Neutrophil (primary cell): ENCODE data around the gene EFCAB5.
A peak's percentile ranks its signal among the peaks of the same experiment; 100 is the strongest.
"Not testable (repeated sequence)": the region's sequence is repeated elsewhere in the genome, so short reads cannot be mapped to it uniquely, and the experiment has no call there.

Experiments used
- H3K27ac ChIP-seq: fragments of 200-600 bp; sonication (generic); 2 replicates; pipeline ENCODE4 v1.5.1; 2016; ENCODE audit warnings: mild to moderate bottlenecking, moderate library complexity
- H3K27me3 ChIP-seq: fragments of 200-600 bp; sonication (generic); 2 replicates; pipeline ENCODE4 v1.6.0; 2016; ENCODE audit warnings: mild to moderate bottlenecking
- H3K36me3 ChIP-seq: fragments of 200-600 bp; sonication (generic); 2 replicates; pipeline ENCODE4 v1.5.1; 2017
- H3K4me1 ChIP-seq, 2 experiments: fragments of 200-600 bp in 1 of 2; sonication (generic) in 1 of 2; 1 replicate in 1 of 2; 2 replicates in 1 of 2; pipeline versions ENCODE4 v1.5.1 to v1.6.1; 2013 to 2016; ENCODE audit warnings: low read depth in 1 of 2, low read length in 1 of 2, mild to moderate bottlenecking in 1 of 2, moderate library complexity in 1 of 2; ENCODE audit not compliant: control insufficient read depth in 1 of 2, insufficient read depth in 1 of 2
- H3K4me3 ChIP-seq, 2 experiments: fragments of 200-600 bp in 1 of 2; sonication (generic) in 1 of 2; 1 replicate in 1 of 2; 2 replicates in 1 of 2; pipeline ENCODE4 v1.5.1; 2013 to 2016; ENCODE audit warnings: low read depth in 1 of 2, low read length in 1 of 2, mild to moderate bottlenecking in 1 of 2, moderate library complexity in 1 of 2
- H3K9me3 ChIP-seq: fragments of 200-600 bp; sonication (generic); 2 replicates; pipeline ENCODE4 v1.5.1; 2016
- TF ChIP-seq, protein P1 (sequence below): fragments of 200-600 bp; sonication (generic); IDR thresholded peaks from 2 replicates; pipeline ENCODE4 v1.5.1; 2016; ENCODE audit warnings: antibody characterized with exemption

Gene EFCAB5

DNA sequence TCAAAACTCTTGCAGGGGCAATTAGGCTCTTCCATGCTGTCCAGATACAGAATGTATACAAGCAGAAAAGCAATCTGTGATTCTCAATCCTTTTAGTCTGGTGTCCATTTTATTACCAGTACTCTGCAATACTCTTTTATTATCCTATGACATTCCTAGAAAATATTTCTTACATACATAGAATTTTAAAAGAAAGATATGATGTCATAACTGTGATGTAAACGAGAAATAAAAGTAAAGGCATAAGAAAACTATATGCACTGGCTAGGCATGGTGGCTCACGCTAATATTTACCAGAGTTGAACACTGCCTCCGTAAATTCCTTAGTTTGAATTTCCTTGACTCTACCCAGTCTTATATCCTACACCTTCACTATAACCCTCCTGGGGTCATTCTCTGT lies 55.0 kb downstream of the EFCAB5 start:
- Histone ChIP-seq H3K9me3 (no peaks in the 10 kb centered on the region), H3K27me3 (no peaks in the 10 kb centered on the region), H3K4me3 (no peak overlapping the region), H3K27ac (no peak overlapping the region), H3K36me3 (no peaks in the 10 kb centered on the region), H3K4me1 (peaks cover 5 to 13% of the 10 kb centered on the region in 2 experiments)
- TF ChIP-seq, protein P1, sequence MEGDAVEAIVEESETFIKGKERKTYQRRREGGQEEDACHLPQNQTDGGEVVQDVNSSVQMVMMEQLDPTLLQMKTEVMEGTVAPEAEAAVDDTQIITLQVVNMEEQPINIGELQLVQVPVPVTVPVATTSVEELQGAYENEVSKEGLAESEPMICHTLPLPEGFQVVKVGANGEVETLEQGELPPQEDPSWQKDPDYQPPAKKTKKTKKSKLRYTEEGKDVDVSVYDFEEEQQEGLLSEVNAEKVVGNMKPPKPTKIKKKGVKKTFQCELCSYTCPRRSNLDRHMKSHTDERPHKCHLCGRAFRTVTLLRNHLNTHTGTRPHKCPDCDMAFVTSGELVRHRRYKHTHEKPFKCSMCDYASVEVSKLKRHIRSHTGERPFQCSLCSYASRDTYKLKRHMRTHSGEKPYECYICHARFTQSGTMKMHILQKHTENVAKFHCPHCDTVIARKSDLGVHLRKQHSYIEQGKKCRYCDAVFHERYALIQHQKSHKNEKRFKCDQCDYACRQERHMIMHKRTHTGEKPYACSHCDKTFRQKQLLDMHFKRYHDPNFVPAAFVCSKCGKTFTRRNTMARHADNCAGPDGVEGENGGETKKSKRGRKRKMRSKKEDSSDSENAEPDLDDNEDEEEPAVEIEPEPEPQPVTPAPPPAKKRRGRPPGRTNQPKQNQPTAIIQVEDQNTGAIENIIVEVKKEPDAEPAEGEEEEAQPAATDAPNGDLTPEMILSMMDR, result no peak

- TF ChIP-seq, protein P1, result no peak
- Histone ChIP-seq H3K4me1 (peaks cover 5 to 16% of the 10 kb centered on the region in 2 experiments), H3K36me3 (no peaks in the 10 kb centered on the region)
Observed at GRCh38 chr17:30000001-30000754, 58.7 kb downstream of the EFCAB5 start.

DNA sequence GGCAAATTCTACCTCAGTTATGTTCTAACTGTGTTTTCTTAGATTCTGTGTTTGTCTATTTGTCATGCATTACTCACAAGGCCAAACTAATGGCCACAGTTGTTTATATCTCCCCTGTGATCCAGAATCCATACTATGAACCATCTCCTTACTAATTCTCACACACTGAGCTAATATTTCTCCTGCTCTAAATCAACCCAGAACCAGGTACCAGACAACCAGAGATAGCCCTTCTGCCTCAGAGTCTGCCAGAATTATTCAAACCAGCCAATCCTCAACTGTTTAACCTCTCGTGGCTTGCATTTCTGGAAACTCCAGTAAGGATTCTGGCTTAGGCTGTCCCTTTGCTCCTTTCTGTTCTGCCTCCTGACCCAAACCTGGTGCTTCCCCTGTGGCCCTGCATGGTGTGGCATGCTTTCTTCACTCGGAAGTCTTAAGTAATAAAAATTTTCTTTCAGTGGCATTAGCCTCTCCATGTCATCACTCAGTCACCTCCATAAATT lies 59.4 kb downstream of the EFCAB5 start:
- no peaks in the 10 kb centered on the region for H3K27me3 ChIP-seq
- peak overlapping the region; percentile 44 for H3K27ac ChIP-seq
- peaks cover 5 to 16% of the 10 kb centered on the region in 2 experiments for H3K4me1 ChIP-seq
- H3K9me3 ChIP-seq, result no peaks in the 10 kb centered on the region
- no peaks in the 10 kb centered on the region for H3K36me3 ChIP-seq
- H3K4me3 ChIP-seq, result no peak overlapping the region
- TF ChIP-seq, protein P1, result no peak

More at GRCh38 chr17:30000001-30000754, 58.7 kb downstream of the EFCAB5 start:
- H3K27me3 ChIP-seq, result no peaks in the 10 kb centered on the region
- H3K27ac ChIP-seq, result peak overlapping the region; percentile 44
- no peak overlapping the region for H3K4me3 ChIP-seq
- no peaks in the 10 kb centered on the region for H3K9me3 ChIP-seq

- TF ChIP-seq, protein P1, result no peak
Observed at GRCh38 chr17:30002088-30002487, 60.7 kb downstream of the EFCAB5 start.

DNA sequence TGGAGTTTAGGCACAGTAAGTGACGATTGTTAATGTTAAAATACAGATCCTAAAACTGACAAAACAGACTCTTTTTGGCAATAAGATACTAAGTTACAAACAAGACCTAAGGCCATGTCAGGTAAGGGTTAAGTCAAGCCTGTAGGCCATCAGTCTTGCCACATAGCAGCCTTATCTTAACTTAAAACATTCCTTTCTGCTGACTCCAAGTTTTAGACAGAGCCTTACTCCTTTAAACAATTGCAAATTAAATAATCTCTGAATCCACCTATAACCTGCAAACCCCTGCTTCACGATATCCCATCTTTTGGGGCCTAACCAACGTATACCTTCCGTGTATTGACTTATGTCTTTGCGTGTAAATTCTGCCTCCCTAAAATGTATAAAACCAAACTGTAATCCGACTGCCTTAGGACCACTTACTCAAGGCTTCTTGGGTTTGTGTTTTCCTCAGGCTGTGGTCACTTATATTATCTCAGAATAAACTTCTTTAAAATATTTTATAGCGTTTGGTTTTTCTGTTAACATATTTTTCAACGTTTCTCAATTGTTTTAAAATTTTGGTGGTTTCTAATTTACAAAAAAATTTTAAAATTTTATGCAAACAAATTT lies 64.4 kb downstream of the EFCAB5 start:
- Histone ChIP-seq H3K27ac (no peak overlapping the region), H3K36me3 (no peaks in the 10 kb centered on the region), H3K9me3 (no peaks in the 10 kb centered on the region), H3K4me1 (peaks cover 3 to 10% of the 10 kb centered on the region in 2 experiments), H3K4me3 (no peak overlapping the region), H3K27me3 (no peaks in the 10 kb centered on the region)
- TF ChIP-seq, protein P1, result no peak

More at GRCh38 chr17:30002088-30002487, 60.7 kb downstream of the EFCAB5 start:
- no peaks in the 10 kb centered on the region for H3K36me3 ChIP-seq
- H3K9me3 ChIP-seq, result no peaks in the 10 kb centered on the region
- no peak overlapping the region for H3K27ac ChIP-seq
- no peaks in the 10 kb centered on the region for H3K27me3 ChIP-seq
- H3K4me3 ChIP-seq, result no peak overlapping the region
- peaks cover 5 to 16% of the 10 kb centered on the region in 2 experiments for H3K4me1 ChIP-seq

DNA sequence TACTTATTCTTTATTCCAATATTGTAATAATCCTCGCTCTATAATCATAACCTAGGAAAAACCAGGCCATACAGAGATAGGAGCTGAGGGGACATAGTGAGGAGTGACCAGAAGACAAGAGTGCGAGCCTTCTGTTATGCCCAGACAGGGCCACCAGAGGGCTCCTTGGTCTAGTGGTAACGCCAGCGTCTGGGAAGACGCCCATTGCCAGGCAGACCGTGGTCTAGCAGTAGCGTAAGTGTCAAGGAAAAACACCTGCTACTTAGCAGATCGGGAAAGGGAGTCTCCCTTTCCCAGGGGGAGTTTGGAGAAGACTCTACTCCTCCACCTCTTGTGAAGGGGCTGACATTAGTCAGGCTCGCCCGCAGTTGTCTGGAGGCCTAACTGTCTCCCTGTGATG lies 70.5 kb downstream of the EFCAB5 start:
- not testable (repeated sequence) for H3K4me1 ChIP-seq, H3K4me3 ChIP-seq, H3K36me3 ChIP-seq, H3K27me3 ChIP-seq, H3K9me3 ChIP-seq, H3K27ac ChIP-seq
